A673 (cell line): ENCODE results near the gene CERS6. TPM values are rescaled to one million over a fixed set of nuclear protein-coding genes. Genes with fewer than 3 reads are reported as not detected.
"Not testable (repeated sequence)": the region's sequence is repeated elsewhere in the genome, so short reads cannot be mapped to it uniquely, and the experiment has no call there.

Source experiments
- BruUV-seq: library from RNA; stranded (reverse); fragments of 400-500 nt; replicated peaks from 2 replicates; lab custom pipeline; 2021; lab: Mats Ljungman, UMichigan
- CTCF ChIA-PET: fragments of 300-600 bp; sonication (Branson Sonifier 250); formaldehyde crosslinking; loops from one replicate; lab custom pipeline; 2022; ENCODE audit warnings: antibody characterized with exemption; lab: Charles Lee
- POLR2A ChIA-PET: fragments of 300-600 bp; sonication (Branson Sonifier 250); formaldehyde crosslinking; loops from one replicate; lab custom pipeline; 2022; ENCODE audit warnings: antibody characterized with exemption; ENCODE audit not compliant: low non-redundant PET; lab: Charles Lee
- DNase-seq: peaks from one replicate; pipeline ENCODE4 v3.0.0-alpha.2; 2015; ENCODE audit warnings: low spot score
- H3K27ac ChIP-seq: fragments of 200-600 bp; sonication (generic); 2 replicates; pipeline ENCODE4 v1.5.1; 2016; ENCODE audit warnings: mixed run types, low read depth, mild to moderate bottlenecking, mixed read lengths, antibody characterized with exemption, low read length; ENCODE audit not compliant: poor library complexity, severe bottlenecking
- H3K27me3 ChIP-seq: fragments of 200-600 bp; sonication (generic); replicated peaks from 2 replicates; pipeline ENCODE4 v1.6.1; 2017; ENCODE audit warnings: mixed run types, low read depth, mild to moderate bottlenecking, mixed read lengths, antibody characterized with exemption, low read length; ENCODE audit not compliant: insufficient read depth, poor library complexity
- H3K36me3 ChIP-seq: fragments of 200-600 bp; sonication (generic); 2 replicates; pipeline ENCODE4 v1.6.1; 2016; ENCODE audit warnings: mixed run types, mild to moderate bottlenecking, mixed read lengths, antibody characterized with exemption, low read length; ENCODE audit not compliant: insufficient read depth, poor library complexity, severe bottlenecking
- H3K4me1 ChIP-seq: fragments of 200-600 bp; sonication (generic); 2 replicates; pipeline ENCODE4 v1.6.1; 2017; ENCODE audit warnings: mixed run types, mild to moderate bottlenecking, mixed read lengths, antibody characterized with exemption, low read length; ENCODE audit not compliant: insufficient read depth, poor library complexity, severe bottlenecking
- H3K4me3 ChIP-seq: fragments of 200-600 bp; sonication (generic); 2 replicates; pipeline ENCODE4 v1.5.1; 2016; ENCODE audit warnings: low read depth, mixed run types, mild to moderate bottlenecking, mixed read lengths, low read length; ENCODE audit not compliant: poor library complexity, severe bottlenecking
- H3K9me3 ChIP-seq: fragments of 200-600 bp; sonication (generic); 2 replicates; pipeline ENCODE4 v1.6.1; 2016; ENCODE audit warnings: mixed run types, low read depth, mild to moderate bottlenecking, mixed read lengths, antibody characterized with exemption, low read length; ENCODE audit not compliant: poor library complexity, severe bottlenecking
- CTCF ChIP-seq: fragments of 300-800, 200-600 bp; sonication (generic); conservative IDR thresholded peaks from 2 replicates; pipeline ENCODE4 v1.5.1; 2017; ENCODE audit warnings: low read depth, mild to moderate bottlenecking, antibody characterized with exemption, low read length, moderate library complexity, mixed read lengths
- EZH2 ChIP-seq: fragments of 200-600 bp; sonication (generic); IDR thresholded peaks from 2 replicates; pipeline ENCODE4 v1.6.1; 2017; ENCODE audit warnings: borderline replicate concordance, low read depth, mild to moderate bottlenecking, mixed read lengths, antibody characterized with exemption, low read length; ENCODE audit not compliant: poor library complexity, severe bottlenecking
- intact Hi-C: fragments of 100-400 bp; cut with micrococcal nuclease; formaldehyde crosslinking; loops from one replicate; pipeline ENCODE4 v1.10.0; 2022; ENCODE audit not compliant: unreplicated experiment
- total RNA-seq: library from RNA; stranded (reverse); gene quantifications from 2 replicates; pipeline ENCODE4 v1.2.3, GENCODE V29; 2021

The CERS6 gene
- total RNA-seq, 1 experiment from 2014 or later = 12.4 TPM

- H3K27ac ChIP-seq = no peak overlapping the region
- no peak for DNase-seq
- H3K4me1 ChIP-seq = no peaks in the 10 kb centered on the region
- POLR2A ChIA-PET = no interaction called here
- no peak overlapping the region for H3K4me3 ChIP-seq
- TF ChIP-seq CTCF (no peak), EZH2 (no peak)
- CTCF ChIA-PET = no interaction called here
- H3K36me3 ChIP-seq = no peaks in the 10 kb centered on the region
- H3K27me3 ChIP-seq = no peaks in the 10 kb centered on the region
- no peaks in the 10 kb centered on the region for H3K9me3 ChIP-seq
- intact Hi-C loops = no loop called here
- no TSS peak for BruUV-seq
Observed at GRCh38 chr2:168766600-168766999, 310.5 kb downstream of the CERS6 start.

- BruUV-seq = no TSS peak
- TF ChIP-seq EZH2 = no peak
- no peak for TF ChIP-seq CTCF
- ChIA-PET POLR2A (no interaction called here), CTCF (no interaction called here)
- intact Hi-C loops = no loop called here
- no peaks in the 10 kb centered on the region for H3K4me1 ChIP-seq
- H3K27me3 ChIP-seq = no peaks in the 10 kb centered on the region
- no peak overlapping the region for H3K4me3 ChIP-seq
- no peaks in the 10 kb centered on the region for H3K9me3 ChIP-seq
- no peak overlapping the region for H3K27ac ChIP-seq
- H3K36me3 ChIP-seq = no peaks in the 10 kb centered on the region
- no peak for DNase-seq
Observed at GRCh38 chr2:168767258-168767657, 311.2 kb downstream of the CERS6 start.

GRCh38 chr2:168768357-168768756 lies 312.3 kb downstream of the CERS6 start:
- POLR2A ChIA-PET, H3K27me3 ChIP-seq, CTCF ChIA-PET, H3K36me3 ChIP-seq, H3K27ac ChIP-seq, intact Hi-C loops, H3K9me3 ChIP-seq, H3K4me3 ChIP-seq, BruUV-seq, H3K4me1 ChIP-seq, DNase-seq: not testable (repeated sequence)

GRCh38 chr2:168770796-168771195 lies 314.7 kb downstream of the CERS6 start:
- Histone ChIP-seq H3K4me1 (peaks cover 4% of the 10 kb centered on the region), H3K36me3 (no peaks in the 10 kb centered on the region), H3K27ac (no peak overlapping the region), H3K9me3 (no peaks in the 10 kb centered on the region), H3K27me3 (no peaks in the 10 kb centered on the region), H3K4me3 (no peak overlapping the region)
- TF ChIP-seq CTCF (no peak), EZH2 (no peak)
- intact Hi-C loops = no loop called here
- CTCF ChIA-PET = no interaction called here
- no TSS peak for BruUV-seq
- DNase-seq = peak; percentile 23
- POLR2A ChIA-PET = no interaction called here
